Esophagus muscularis mucosa (tissue), 3 donors: Measurements from ENCODE around the gene GRP.

ENCODE experiments used
- CTCF ChIP-seq, 3 experiments: fragments of 200-600 bp in 2 of 3; fragments of 450-650 bp in 1 of 3; sonication (generic) in 2 of 3; IDR thresholded peaks; one replicate each; pipeline ENCODE4 v1.5.1; 2017 to 2019; ENCODE audit warnings: antibody characterized with exemption in 3 of 3, mild to moderate bottlenecking in 2 of 3, moderate library complexity in 1 of 3
- POLR2A ChIP-seq: fragments of 450-650 bp; IDR thresholded peaks from one replicate; pipeline ENCODE4 v1.6.1; 2017; ENCODE audit warnings: antibody characterized with exemption, moderate library complexity, mild to moderate bottlenecking, low read depth
- POLR2AphosphoS5 ChIP-seq, 2 donors: sonication (generic); formaldehyde crosslinking; IDR thresholded peaks; one replicate each; pipeline ENCODE4 v1.6.1; 2017; ENCODE audit warnings: antibody characterized with exemption in 2 of 2

- TF ChIP-seq CTCF (IDR thresholded peaks at IDR 0.05) (no peak), POLR2AphosphoS5 (IDR thresholded peaks at IDR 0.05) (no peak), POLR2A (no peak)
These were observed 44.2 kb downstream of the GRP start for GRCh38 chr18:59264121-59264571.
